ENCODE measurements around the gene MECP2. TPM values are rescaled to one million over a fixed set of nuclear protein-coding genes. Genes with fewer than 3 reads are reported as not detected.

Gene MECP2
- total and polyA plus RNA-seq, 2 of the 13 experiments (the other 11 are each of a cell fraction or from before 2014, with no cell fraction given) = 7.9 to 18.1 TPM

GRCh38 chrX:154056770-154057241 lies 40.7 kb downstream of the MECP2 start (continued):
- no peak for TF ChIP-seq ATF6 (CRISPR knock-in tag; conservative IDR thresholded peaks at IDR 0.05)
- TF ChIP-seq BORCS8-MEF2B (CRISPR knock-in tag; IDR thresholded peaks at IDR 0.05) = 0 out of 2 replicates have a peak, but pooled peaks have one; percentile 31
- TF ChIP-seq RBM22 (optimal IDR thresholded peaks at IDR 0.05; ENCODE audit: low read length) = peak; percentile 32
- TF ChIP-seq MTERF4 (CRISPR knock-in tag; IDR thresholded peaks at IDR 0.05) = no peak
- peak; percentile 46; the same call in 1 of the 2 replicates for TF ChIP-seq KDM2A (CRISPR knock-in tag; IDR thresholded peaks at IDR 0.05; ENCODE audit: borderline replicate concordance, low read depth)
- TF ChIP-seq ZNF816 (CRISPR knock-in tag; IDR thresholded peaks at IDR 0.05; ENCODE audit: borderline replicate concordance) = 0 out of 2 replicates have a peak, but pooled peaks have one; percentile 50
- TF ChIP-seq ZNF788 (CRISPR knock-in tag; IDR thresholded peaks at IDR 0.05; ENCODE audit: borderline replicate concordance) = peak; percentile 74; the same call in 1 of the 2 replicates
- TF ChIP-seq MED8 (CRISPR knock-in tag; IDR thresholded peaks at IDR 0.05; ENCODE audit: insufficient replicate concordance) = no peak
- TF ChIP-seq MTF2 (CRISPR knock-in tag; IDR thresholded peaks at IDR 0.05; ENCODE audit: borderline replicate concordance) = no peak
- TF ChIP-seq MAZ (IDR thresholded peaks at IDR 0.05; ENCODE audit: borderline replicate concordance, low read depth, low read length) = no peak
- TF ChIP-seq MAZ (CRISPR knock-in tag; IDR thresholded peaks at IDR 0.05; ENCODE audit: low read depth) = no peak
- TF ChIP-seq RARA (CRISPR knock-in tag; IDR thresholded peaks at IDR 0.05) = peak; percentile 84
- TF ChIP-seq ARNT (IDR thresholded peaks at IDR 0.05) = no peak
- peak; percentile 33; the same call in 1 of the 2 replicates for TF ChIP-seq PHF20 (CRISPR knock-in tag; IDR thresholded peaks at IDR 0.05)
- TF ChIP-seq SAP130 (CRISPR knock-in tag; IDR thresholded peaks at IDR 0.05; ENCODE audit: low read depth) = peak; percentile 91
- TF ChIP-seq NR2F6 (IDR thresholded peaks at IDR 0.05) = no peak
- TF ChIP-seq NR2F6 (CRISPR knock-in tag; IDR thresholded peaks at IDR 0.05) = peak; percentile 66; the same call in 1 of the 2 replicates
- no peak; the same call in 1 of the 2 replicates for TF ChIP-seq LCORL (IDR thresholded peaks at IDR 0.05)
- TF ChIP-seq LCORL (CRISPR knock-in tag; IDR thresholded peaks at IDR 0.05) = peak; percentile 20; the same call in 1 of the 2 replicates
- TF ChIP-seq TIGD3 (CRISPR knock-in tag; IDR thresholded peaks at IDR 0.05; ENCODE audit: borderline replicate concordance) = no peak
- no peak for TF ChIP-seq RAD21 (CRISPR knock-in tag; IDR thresholded peaks at IDR 0.05)
- TF ChIP-seq RFX5 (IDR thresholded peaks at IDR 0.05; ENCODE audit: low read depth, low read length) = no peak
- peak; percentile 97 for TF ChIP-seq HNF4A (CRISPR knock-in tag; IDR thresholded peaks at IDR 0.05)
- TF ChIP-seq CCDC6 (CRISPR knock-in tag; IDR thresholded peaks at IDR 0.05) = no peak
- no peak for TF ChIP-seq GFI1 (CRISPR knock-in tag; IDR thresholded peaks at IDR 0.05; ENCODE audit: borderline replicate concordance)
- no peak for TF ChIP-seq ZNF138 (CRISPR knock-in tag; IDR thresholded peaks at IDR 0.05; ENCODE audit: low read depth)
